ENCODE measurements around the gene NFX1.

The NFX1 gene

GRCh38 chr9:33309903-33310302, 19.6 kb downstream of the NFX1 start:
- Histone ChIP-seq H4K20me1 (ENCODE audit: insufficient read depth, low read length, poor library complexity, severe bottlenecking) (no peaks in the 10 kb centered on the region), H3K4me2 (ENCODE audit: low read depth, low read length, poor library complexity, severe bottlenecking) (no peak overlapping the region), H3F3A (ENCODE audit: low read depth) (no peaks in the 10 kb centered on the region), H3K36me3 (ENCODE audit: insufficient read depth, low read length) (peaks cover 95% of the 10 kb centered on the region; the same call in 1 of the 2 replicates), H3K79me2 (ENCODE audit: insufficient read depth, low read length) (no peaks in the 10 kb centered on the region), H3K4me3 (ENCODE audit: low read length, poor library complexity, severe bottlenecking) (no peak overlapping the region), H3K4me1 (ENCODE audit: insufficient read depth, low read length, poor library complexity, severe bottlenecking) (no peaks in the 10 kb centered on the region), H3K27me3 (ENCODE audit: insufficient read depth, low read length, poor library complexity, severe bottlenecking) (no peaks in the 10 kb centered on the region), H2AFZ (ENCODE audit: low read length) (no peak overlapping the region), H3K9me2 (replicated peaks; ENCODE audit: low read depth, low read length) (no peaks in the 10 kb centered on the region), H3K9me3 (ENCODE audit: insufficient read depth, low read depth, low read length) (no peaks in the 10 kb centered on the region), H3K9ac (ENCODE audit: low read depth, low read length, poor library complexity, severe bottlenecking) (no peak overlapping the region)
- TF ChIP-seq CTCF (conservative IDR thresholded peaks at IDR 0.05; ENCODE audit: low read length), result no peak
- TF ChIP-seq EZH2phosphoT487 (IDR thresholded peaks at IDR 0.05; ENCODE audit: borderline replicate concordance), result no peak

GRCh38 chr9:33310748-33311147, 20.4 kb downstream of the NFX1 start:
- H3K27me3 ChIP-seq (ENCODE audit: insufficient read depth, low read length, poor library complexity, severe bottlenecking), result no peaks in the 10 kb centered on the region
- no peaks in the 10 kb centered on the region for H3K9me3 ChIP-seq (ENCODE audit: insufficient read depth, low read depth, low read length)
- peaks cover 93% of the 10 kb centered on the region; the same call in 1 of the 2 replicates for H3K36me3 ChIP-seq (ENCODE audit: insufficient read depth, low read length)
- no peaks in the 10 kb centered on the region for H3K79me2 ChIP-seq (ENCODE audit: insufficient read depth, low read length)
- TF ChIP-seq CTCF (conservative IDR thresholded peaks at IDR 0.05; ENCODE audit: low read length), result no peak
- no peak for TF ChIP-seq EZH2phosphoT487 (IDR thresholded peaks at IDR 0.05; ENCODE audit: borderline replicate concordance)
- H3K4me2 ChIP-seq (ENCODE audit: low read depth, low read length, poor library complexity, severe bottlenecking), result no peak overlapping the region
- no peaks in the 10 kb centered on the region for H3F3A ChIP-seq (ENCODE audit: low read depth)
- H3K9me2 ChIP-seq (replicated peaks; ENCODE audit: low read depth, low read length), result no peaks in the 10 kb centered on the region
- H2AFZ ChIP-seq (ENCODE audit: low read length), result no peak overlapping the region
- no peaks in the 10 kb centered on the region for H4K20me1 ChIP-seq (ENCODE audit: insufficient read depth, low read length, poor library complexity, severe bottlenecking)
- H3K4me1 ChIP-seq (ENCODE audit: insufficient read depth, low read length, poor library complexity, severe bottlenecking), result no peaks in the 10 kb centered on the region
- H3K9ac ChIP-seq (ENCODE audit: low read depth, low read length, poor library complexity, severe bottlenecking), result no peak overlapping the region
- H3K4me3 ChIP-seq (ENCODE audit: low read length, poor library complexity, severe bottlenecking), result no peak overlapping the region

GRCh38 chr9:33311953-33312352, 21.6 kb downstream of the NFX1 start:
- H4K20me1 ChIP-seq (ENCODE audit: insufficient read depth, low read length, poor library complexity, severe bottlenecking), result no peaks in the 10 kb centered on the region
- no peaks in the 10 kb centered on the region for H3K4me1 ChIP-seq (ENCODE audit: insufficient read depth, low read length, poor library complexity, severe bottlenecking)
- no peaks in the 10 kb centered on the region for H3K9me2 ChIP-seq (replicated peaks; ENCODE audit: low read depth, low read length)
- TF ChIP-seq CTCF (conservative IDR thresholded peaks at IDR 0.05; ENCODE audit: low read length) (no peak), EZH2phosphoT487 (IDR thresholded peaks at IDR 0.05; ENCODE audit: borderline replicate concordance) (no peak)
- H2AFZ ChIP-seq (ENCODE audit: low read length), result no peak overlapping the region
- H3F3A ChIP-seq (ENCODE audit: low read depth), result no peaks in the 10 kb centered on the region
- H3K27me3 ChIP-seq (ENCODE audit: insufficient read depth, low read length, poor library complexity, severe bottlenecking), result no peaks in the 10 kb centered on the region
- peaks cover 86% of the 10 kb centered on the region; the same call in 1 of the 2 replicates for H3K36me3 ChIP-seq (ENCODE audit: insufficient read depth, low read length)
- H3K4me2 ChIP-seq (ENCODE audit: low read depth, low read length, poor library complexity, severe bottlenecking), result no peak overlapping the region
- no peak overlapping the region for H3K4me3 ChIP-seq (ENCODE audit: low read length, poor library complexity, severe bottlenecking)
- H3K79me2 ChIP-seq (ENCODE audit: insufficient read depth, low read length), result no peaks in the 10 kb centered on the region
- no peaks in the 10 kb centered on the region for H3K9me3 ChIP-seq (ENCODE audit: insufficient read depth, low read depth, low read length)
- H3K9ac ChIP-seq (ENCODE audit: low read depth, low read length, poor library complexity, severe bottlenecking), result no peak overlapping the region
